Heart left ventricle (tissue), 13 donors: ENCODE results near the gene ITSN1.

ENCODE experiments used
- POLR2A ChIP-seq, 2 donors: fragments of 450-650 bp; IDR thresholded peaks; one replicate each; pipeline ENCODE4 v1.6.1; 2017; ENCODE audit warnings: antibody characterized with exemption in 2 of 2, mild to moderate bottlenecking in 2 of 2, moderate library complexity in 2 of 2
- TF ChIP-seq, protein P1 (sequence below), 12 donors: fragments of 200-600 bp; sonication (generic) in 4 of 12; IDR thresholded peaks; one replicate each; pipeline versions ENCODE4 v1.5.0 to v1.8.0; 2018 to 2022; ENCODE audit warnings: antibody characterized with exemption in 12 of 12, mild to moderate bottlenecking in 5 of 12
- donor health status: ischemic (EF 13 %, LVEDD 7.1; RV severe dilation, severe dysfunction).
- donor health status: DM: no; HTN: yes; CAD: no.
- donor health status: DM: no; HTN: no; CAD: no.
- donor health status: ischemic (EF 25% LVEDD 6.9; RV normal size, moderate dysfunction).
- donor health status: ischemic (EF 25% LVEDD 5.7; RV mildly dilated, moderate dysfunction).
- donor health status: ischemic (EF 35%, LVEDD 5.7; RV mildly dilated, moderate dysfunction).
- donor health status: nonischemic (EF 11% LVEDD 7.7; RV severe dilation, severe dysfunction).
- donor health status: DM: yes; HTN: yes; CAD: no.
- donor health status: PGD.
- donor health status: ischemic (EF 29% LVEDD 5.4; RV normal size, mild dysfunction).
- donor health status: nonischemic (EF 23%, LVEDD 6.1; RV moderate dilation, normal function).

DNA sequence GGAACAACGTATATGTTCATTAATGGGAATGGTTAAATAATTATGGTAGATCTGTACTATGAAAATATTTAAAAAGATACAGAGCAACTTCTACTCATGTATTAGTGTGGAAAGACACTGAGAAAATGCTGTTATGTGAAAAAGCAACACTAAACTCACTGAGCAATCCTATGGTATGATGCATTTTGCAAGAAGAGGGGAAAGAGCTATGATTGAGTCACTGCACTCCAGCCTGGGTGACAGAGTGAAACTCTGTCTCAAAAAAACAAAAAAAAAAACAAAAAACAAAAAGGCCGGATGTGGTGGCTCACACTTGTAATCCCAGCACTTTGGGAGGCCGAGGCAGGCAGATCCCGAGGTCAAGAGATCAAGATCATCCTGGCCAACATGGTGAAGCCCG is 228.9 kb downstream of the ITSN1 start:
- TF ChIP-seq, protein P1, sequence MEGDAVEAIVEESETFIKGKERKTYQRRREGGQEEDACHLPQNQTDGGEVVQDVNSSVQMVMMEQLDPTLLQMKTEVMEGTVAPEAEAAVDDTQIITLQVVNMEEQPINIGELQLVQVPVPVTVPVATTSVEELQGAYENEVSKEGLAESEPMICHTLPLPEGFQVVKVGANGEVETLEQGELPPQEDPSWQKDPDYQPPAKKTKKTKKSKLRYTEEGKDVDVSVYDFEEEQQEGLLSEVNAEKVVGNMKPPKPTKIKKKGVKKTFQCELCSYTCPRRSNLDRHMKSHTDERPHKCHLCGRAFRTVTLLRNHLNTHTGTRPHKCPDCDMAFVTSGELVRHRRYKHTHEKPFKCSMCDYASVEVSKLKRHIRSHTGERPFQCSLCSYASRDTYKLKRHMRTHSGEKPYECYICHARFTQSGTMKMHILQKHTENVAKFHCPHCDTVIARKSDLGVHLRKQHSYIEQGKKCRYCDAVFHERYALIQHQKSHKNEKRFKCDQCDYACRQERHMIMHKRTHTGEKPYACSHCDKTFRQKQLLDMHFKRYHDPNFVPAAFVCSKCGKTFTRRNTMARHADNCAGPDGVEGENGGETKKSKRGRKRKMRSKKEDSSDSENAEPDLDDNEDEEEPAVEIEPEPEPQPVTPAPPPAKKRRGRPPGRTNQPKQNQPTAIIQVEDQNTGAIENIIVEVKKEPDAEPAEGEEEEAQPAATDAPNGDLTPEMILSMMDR (IDR thresholded peaks at IDR 0.05) = no peak
- TF ChIP-seq POLR2A (IDR thresholded peaks at IDR 0.05) = no peak
